Gastrocnemius medialis (tissue), 4 donors: ENCODE results near the gene LMOD2. TPM values are rescaled to one million over a fixed set of nuclear protein-coding genes. Genes with fewer than 3 reads are reported as not detected.

ENCODE experiments used
- ATAC-seq, 2 donors: fragments of 150-250 bp; one replicate each; pipeline ENCODE4 v1.9.1; 2016
- DNase-seq, 2 donors: peaks; one replicate each; pipeline ENCODE4 v3.0.0-alpha.2; 2019
- H3K27ac ChIP-seq, 4 donors: fragments of 200-600 bp; sonication (generic); 1 replicate in 1 of 4; 2 replicates in 3 of 4; pipeline ENCODE4 v1.5.1; 2016 to 2018; ENCODE audit warnings: mild to moderate bottlenecking in 2 of 4, moderate library complexity in 1 of 4
- H3K27me3 ChIP-seq, 3 donors: fragments of 200-600 bp; sonication (generic) in 2 of 3; 1 replicate in 1 of 3; 2 replicates in 2 of 3; pipeline versions ENCODE4 v1.5.1 to v1.6.0; 2016 to 2019; ENCODE audit warnings: mild to moderate bottlenecking in 1 of 3, moderate library complexity in 1 of 3
- H3K36me3 ChIP-seq, 2 donors: fragments of 200-600 bp; sonication (generic) in 1 of 2; one replicate each; pipeline ENCODE4 v1.5.1; 2017 to 2018
- H3K4me1 ChIP-seq, 2 donors: fragments of 200-600 bp; sonication (generic) in 1 of 2; one replicate each; pipeline ENCODE4 v1.5.1; 2016 to 2017; ENCODE audit warnings: mild to moderate bottlenecking in 2 of 2
- H3K4me3 ChIP-seq, 4 donors: fragments of 200-600 bp; sonication (generic) in 3 of 4; 1 replicate in 1 of 4; 2 replicates in 3 of 4; pipeline ENCODE4 v1.5.1; 2016 to 2019; ENCODE audit warnings: mild to moderate bottlenecking in 2 of 4
- H3K9me3 ChIP-seq, 3 donors: fragments of 200-600 bp; sonication (generic) in 2 of 3; 1 replicate in 1 of 3; 2 replicates in 2 of 3; pipeline ENCODE4 v1.5.1; 2016 to 2019
- CTCF ChIP-seq, 5 experiments: fragments of 450-650 bp in 3 of 5; fragments of 200-600 bp in 2 of 5; sonication (generic) in 2 of 5; IDR thresholded peaks in 4 of 5; conservative IDR thresholded peaks in 1 of 5; 1 replicate in 4 of 5; 2 replicates in 1 of 5; pipeline ENCODE4 v1.5.1; 2016 to 2019; ENCODE audit warnings: antibody characterized with exemption in 5 of 5, mild to moderate bottlenecking in 3 of 5, moderate library complexity in 3 of 5
- POLR2A ChIP-seq, 2 donors: fragments of 450-650 bp; IDR thresholded peaks; one replicate each; pipeline ENCODE4 v1.6.1; 2017; ENCODE audit warnings: antibody characterized with exemption in 2 of 2, mild to moderate bottlenecking in 2 of 2, moderate library complexity in 2 of 2
- in situ Hi-C, 4 donors: fragments of 200-750 bp; cut with MboI; loops; one replicate each; pipeline versions ENCODE4 v1.15.0 to v1.8.0; 2017; ENCODE audit warnings: low sequenced_read_pairs in 4 of 4
- intact Hi-C: fragments of 100-400 bp; cut with DNase I; formaldehyde crosslinking; loops from one replicate; pipeline ENCODE4 v1.15.1; 2023; ENCODE audit warnings: low total_unique reads
- total RNA-seq, 4 donors: library from RNA; depleted of rRNA; stranded (reverse); fragments of >200 nt; gene quantifications; one replicate each; pipeline versions ENCODE4 v1.1.0 to v1.2.3, GENCODE V29; 2016

LMOD2 gene
- total RNA-seq, 4 donors from 2014 or later = 150 to 518 (median 314) TPM

GRCh38 chr7:123635551-123636359, 19.9 kb upstream of the LMOD2 start:
- H3K36me3 ChIP-seq = no peaks in the 10 kb centered on the region
- H3K4me3 ChIP-seq = no peak overlapping the region
- H3K27ac ChIP-seq = peak overlapping the region in 3 of 4 donors; percentile 67 to 83 (median 79)
- DNase-seq (no peak), ATAC-seq (peak; percentile 57 to 71)
- H3K27me3 ChIP-seq = no peaks in the 10 kb centered on the region
- H3K9me3 ChIP-seq = no peaks in the 10 kb centered on the region
- H3K4me1 ChIP-seq = peaks cover 49 to 52% of the 10 kb centered on the region in 2 donors
- TF ChIP-seq POLR2A (IDR thresholded peaks at IDR 0.05) = no peak
- peak; percentile 25 to 69 (median 54) for TF ChIP-seq CTCF (IDR thresholded peaks at IDR 0.05 in 4 of 5, conservative IDR thresholded peaks at IDR 0.05 in 1 of 5)
- intact Hi-C loops = loop anchor here (1.0 to 2.0 kb wide), 2 partner anchors 67 to 229 kb away; no protein-coding TSS in a partner anchor
- in situ Hi-C loops = loop anchor here in 3 of 4 donors (5.0 to 10.0 kb wide), 3 partner anchors 67 to 227 kb away; no protein-coding TSS in a partner anchor

- Histone ChIP-seq H3K4me1 (peaks cover 59 to 67% of the 10 kb centered on the region in 2 donors), H3K9me3 (no peaks in the 10 kb centered on the region), H3K4me3 (no peak overlapping the region), H3K36me3 (no peaks in the 10 kb centered on the region), H3K27me3 (no peaks in the 10 kb centered on the region), H3K27ac (peak overlapping the region; percentile 67 to 83 (median 76))
- intact Hi-C loops = loop anchor here (1.0 to 2.0 kb wide), 2 partner anchors 56 to 228 kb away; no protein-coding TSS in a partner anchor
- ATAC-seq (peak in 1 of 2 donors; percentile 33), DNase-seq (no peak)
- in situ Hi-C loops = loop anchor here in 3 of 4 donors (5.0 to 10.0 kb wide), 3 partner anchors 65 to 225 kb away; no protein-coding TSS in a partner anchor
- peak in 2 of 5 experiments; percentile 12 to 37 for TF ChIP-seq CTCF (IDR thresholded peaks at IDR 0.05 in 4 of 5, conservative IDR thresholded peaks at IDR 0.05 in 1 of 5)
- no peak for TF ChIP-seq POLR2A (IDR thresholded peaks at IDR 0.05)
Measured at GRCh38 chr7:123637203-123637602, 18.5 kb upstream of the LMOD2 start.

GRCh38 chr7:123637878-123638277, 17.8 kb upstream of the LMOD2 start:
- H3K4me1 ChIP-seq = peaks cover 65 to 70% of the 10 kb centered on the region in 2 donors
- TF ChIP-seq POLR2A (IDR thresholded peaks at IDR 0.05) (no peak), CTCF (IDR thresholded peaks at IDR 0.05 in 4 of 5, conservative IDR thresholded peaks at IDR 0.05 in 1 of 5) (no peak)
- no peak for ATAC-seq

GRCh38 chr7:123639631-123640030, 16.0 kb upstream of the LMOD2 start:
- Histone ChIP-seq H3K36me3 (no peaks in the 10 kb centered on the region), H3K9me3 (no peaks in the 10 kb centered on the region), H3K4me3 (no peak overlapping the region), H3K4me1 (peaks cover 71 to 73% of the 10 kb centered on the region in 2 donors), H3K27ac (peak overlapping the region; percentile 64 to 83 (median 73)), H3K27me3 (no peaks in the 10 kb centered on the region)
- intact Hi-C loops (loop anchor here (5.0 kb wide), 1 partner anchor 108 kb away; the partner anchor contains the start of gene WASL), in situ Hi-C loops (loop anchor here in 3 of 4 donors (5.0 to 10.0 kb wide), 3 partner anchors 63 to 223 kb away; no protein-coding TSS in a partner anchor)
- no peak for TF ChIP-seq POLR2A (IDR thresholded peaks at IDR 0.05)
- no peak for TF ChIP-seq CTCF (IDR thresholded peaks at IDR 0.05 in 4 of 5, conservative IDR thresholded peaks at IDR 0.05 in 1 of 5)
- no peak for ATAC-seq
- no peak for DNase-seq

More at GRCh38 chr7:123637878-123638277, 17.8 kb upstream of the LMOD2 start:
- DNase-seq = no peak
- no peak overlapping the region for H3K4me3 ChIP-seq
- no peaks in the 10 kb centered on the region for H3K27me3 ChIP-seq
- no peaks in the 10 kb centered on the region for H3K9me3 ChIP-seq
- no peaks in the 10 kb centered on the region for H3K36me3 ChIP-seq
- intact Hi-C loops = loop anchor here (1.0 to 2.0 kb wide), 2 partner anchors 57 to 227 kb away; no protein-coding TSS in a partner anchor
- H3K27ac ChIP-seq = peak overlapping the region; percentile 67 to 83 (median 76)
- in situ Hi-C loops = loop anchor here in 3 of 4 donors (5.0 to 10.0 kb wide), 3 partner anchors 64 to 224 kb away; no protein-coding TSS in a partner anchor
